ENCODE results near the gene TNFRSF21.

The TNFRSF21 gene

DNA sequence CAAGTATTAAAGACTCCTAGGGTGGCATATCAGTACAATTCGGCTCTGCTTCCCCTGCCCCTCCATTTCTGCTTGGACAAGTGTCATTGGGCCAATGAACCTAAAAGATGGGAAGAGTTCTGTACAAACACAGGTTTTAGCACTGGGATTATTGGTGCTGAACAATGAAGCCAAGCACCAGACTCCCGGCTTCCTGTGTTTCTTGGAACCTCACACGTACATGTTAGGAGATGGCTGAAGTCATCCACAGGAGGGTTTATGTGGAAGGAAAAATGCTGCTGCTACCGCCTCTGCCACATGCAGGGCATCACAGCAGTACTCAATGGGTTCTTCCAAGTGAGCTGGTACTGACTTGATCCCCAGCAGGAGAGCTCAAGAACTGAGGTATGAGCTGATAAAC is 49.7 kb downstream of the TNFRSF21 start:
- Histone ChIP-seq H3K9me3 (ENCODE audit: control insufficient read depth, insufficient read depth, low read length) (no peaks in the 10 kb centered on the region), H3K4me1 (ENCODE audit: insufficient read depth, low read length) (no peaks in the 10 kb centered on the region), H3K36me3 (ENCODE audit: insufficient read depth, low read length) (peaks cover 7% of the 10 kb centered on the region), H3K9ac (ENCODE audit: low read depth, low read length) (no peak overlapping the region)

DNA sequence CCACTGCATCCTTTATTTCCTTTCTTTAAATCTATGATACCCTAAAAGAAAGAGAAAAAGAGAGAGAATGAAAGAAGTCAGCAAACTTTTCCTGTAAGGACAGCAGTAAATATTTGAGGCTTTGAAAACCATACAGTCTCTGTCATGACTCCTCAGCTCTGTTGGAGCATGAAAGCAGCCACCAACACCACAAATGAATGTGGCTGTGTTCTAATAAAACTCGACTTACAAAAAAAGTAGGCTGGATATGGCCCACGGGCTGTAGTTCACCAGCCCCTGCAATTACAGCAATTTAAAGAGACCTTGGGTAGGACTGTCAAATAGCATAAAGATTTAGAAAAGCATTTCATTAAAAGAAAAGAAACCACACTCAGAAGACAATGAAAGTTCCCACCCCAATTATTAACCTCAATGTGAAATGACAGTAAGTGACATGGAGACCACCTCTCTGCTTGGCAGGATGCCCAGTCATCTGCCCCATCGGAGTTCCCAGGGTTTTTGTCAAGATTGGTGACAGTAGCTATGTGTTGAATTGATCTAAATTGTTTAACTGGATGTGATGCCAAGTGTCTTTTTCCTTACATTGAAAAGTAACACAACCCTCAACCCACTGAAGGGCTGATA is 50.9 kb downstream of the TNFRSF21 start:
- H3K9me3 ChIP-seq (ENCODE audit: control insufficient read depth, insufficient read depth, low read length): no peaks in the 10 kb centered on the region
- H3K9ac ChIP-seq (ENCODE audit: low read depth, low read length): no peak overlapping the region
- H3K4me1 ChIP-seq (ENCODE audit: insufficient read depth, low read length): no peaks in the 10 kb centered on the region
- H3K36me3 ChIP-seq (ENCODE audit: insufficient read depth, low read length): peaks cover 11% of the 10 kb centered on the region

DNA sequence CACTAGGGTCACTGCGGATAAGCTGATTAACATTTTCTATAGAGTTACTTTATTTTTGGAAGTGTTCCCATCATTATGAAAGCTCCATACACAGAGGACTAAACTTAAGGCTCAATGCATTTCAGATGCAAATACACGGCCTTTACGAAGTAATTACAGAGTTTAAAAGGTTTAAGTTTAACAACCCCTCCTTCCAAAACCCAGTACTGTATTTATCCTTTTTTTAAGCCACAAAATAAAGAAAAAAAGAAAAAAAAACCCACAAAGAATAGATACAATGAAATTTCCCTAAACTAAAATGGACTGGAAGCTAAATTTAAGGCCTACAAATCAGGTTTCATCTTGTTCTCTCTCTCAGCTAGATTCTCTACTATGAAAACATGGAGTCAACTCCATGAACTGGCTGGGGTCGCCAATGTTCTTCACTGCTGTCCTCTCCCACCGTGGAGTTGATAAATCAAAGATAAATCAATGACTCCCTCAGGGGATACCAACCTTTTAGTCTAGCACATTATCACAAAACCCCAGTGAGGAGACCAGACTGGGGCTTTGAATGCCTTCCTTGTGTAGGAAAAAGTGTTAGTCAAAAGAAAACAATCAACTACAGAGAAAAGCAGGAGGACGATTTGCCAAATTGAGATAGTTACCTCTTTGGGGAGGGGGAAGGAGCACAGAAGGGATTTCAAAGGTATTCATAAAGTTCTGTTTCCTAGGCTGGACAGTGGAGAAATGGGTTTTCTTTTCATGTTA is 52.5 kb downstream of the TNFRSF21 start:
- peaks cover 26% of the 10 kb centered on the region for H3K36me3 ChIP-seq (ENCODE audit: insufficient read depth, low read length)
- no peaks in the 10 kb centered on the region for H3K4me1 ChIP-seq (ENCODE audit: insufficient read depth, low read length)
- H3K9ac ChIP-seq (ENCODE audit: low read depth, low read length): no peak overlapping the region
- H3K9me3 ChIP-seq (ENCODE audit: control insufficient read depth, insufficient read depth, low read length): no peaks in the 10 kb centered on the region

- peaks cover 26% of the 10 kb centered on the region for H3K36me3 ChIP-seq (ENCODE audit: insufficient read depth, low read length)
- H3K4me1 ChIP-seq (ENCODE audit: insufficient read depth, low read length): no peaks in the 10 kb centered on the region
- H3K9ac ChIP-seq (ENCODE audit: low read depth, low read length): no peak overlapping the region
- no peaks in the 10 kb centered on the region for H3K9me3 ChIP-seq (ENCODE audit: control insufficient read depth, insufficient read depth, low read length)
Observed at GRCh38 chr6:47256361-47256760, 53.3 kb downstream of the TNFRSF21 start.

DNA sequence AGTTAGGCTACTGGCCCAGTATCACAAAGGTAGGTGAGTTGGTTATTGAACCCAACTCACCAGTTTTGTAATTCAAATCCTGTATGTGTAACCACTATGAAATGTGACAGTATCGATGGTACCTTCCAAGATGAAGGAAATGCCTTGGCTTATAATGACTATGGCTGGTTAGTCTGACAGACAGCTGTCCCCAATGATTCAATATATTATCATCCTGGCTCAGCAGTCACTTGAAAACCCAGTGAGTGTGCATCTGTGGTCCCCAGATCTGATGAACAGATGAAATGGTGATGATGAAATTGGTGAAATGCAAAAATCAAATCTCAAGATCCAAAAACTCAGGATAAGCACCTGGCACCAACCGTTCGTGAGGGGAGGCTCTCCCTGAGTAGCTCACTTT is 54.8 kb downstream of the TNFRSF21 start:
- H3K36me3 ChIP-seq (ENCODE audit: insufficient read depth, low read length): peaks cover 26% of the 10 kb centered on the region
- H3K4me1 ChIP-seq (ENCODE audit: insufficient read depth, low read length): no peaks in the 10 kb centered on the region

DNA sequence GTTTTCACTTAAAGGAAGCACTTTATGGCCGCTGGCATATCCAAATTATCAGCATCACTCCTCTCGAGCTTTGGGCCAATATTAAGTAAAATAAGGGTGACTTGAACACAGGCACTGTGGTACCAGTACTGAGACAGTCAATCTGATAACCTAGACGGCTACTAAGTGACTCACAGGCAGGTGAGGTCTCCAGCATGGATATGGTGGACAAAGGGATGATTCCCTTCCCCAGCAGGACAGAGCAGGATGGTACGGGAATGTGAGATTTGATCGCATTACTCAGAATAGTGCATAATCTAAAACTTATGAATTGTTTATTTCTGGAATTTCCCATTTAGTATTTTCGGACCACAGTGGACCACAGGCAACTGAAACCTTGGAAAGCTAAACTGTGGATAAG is 55.7 kb downstream of the TNFRSF21 start:
- H3K9ac ChIP-seq (ENCODE audit: low read depth, low read length): no peak overlapping the region
- H3K4me1 ChIP-seq (ENCODE audit: insufficient read depth, low read length): peaks cover 2% of the 10 kb centered on the region; the same call in 1 of the 2 replicates
- H3K36me3 ChIP-seq (ENCODE audit: insufficient read depth, low read length): peaks cover 23% of the 10 kb centered on the region
- H3K9me3 ChIP-seq (ENCODE audit: control insufficient read depth, insufficient read depth, low read length): no peaks in the 10 kb centered on the region

More for the DNA sequence above, 54.8 kb downstream of the TNFRSF21 start:
- Histone ChIP-seq H3K9ac (ENCODE audit: low read depth, low read length) (no peak overlapping the region), H3K9me3 (ENCODE audit: control insufficient read depth, insufficient read depth, low read length) (no peaks in the 10 kb centered on the region)

DNA sequence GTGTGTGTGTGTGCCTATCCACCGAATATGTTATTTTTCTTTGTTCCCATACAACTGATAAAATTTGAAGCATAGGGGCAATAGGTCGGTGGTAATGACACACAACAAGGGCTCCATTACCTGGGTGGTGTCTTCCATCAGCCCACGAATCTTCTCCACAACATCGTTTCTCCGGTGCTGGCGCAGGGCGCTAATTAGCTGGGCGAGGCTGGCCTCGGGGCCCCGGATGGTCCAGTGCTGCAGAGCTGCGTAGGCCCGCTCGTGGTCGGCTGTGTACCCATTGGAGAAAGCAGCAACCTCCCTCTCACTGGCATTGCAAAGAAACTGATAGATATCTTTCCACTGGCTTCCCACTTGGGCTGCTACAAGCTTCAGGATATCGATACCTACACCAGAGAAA is 56.6 kb downstream of the TNFRSF21 start:
- Histone ChIP-seq H3K36me3 (ENCODE audit: insufficient read depth, low read length) (peaks cover 19% of the 10 kb centered on the region), H3K9ac (ENCODE audit: low read depth, low read length) (no peak overlapping the region), H3K9me3 (ENCODE audit: control insufficient read depth, insufficient read depth, low read length) (no peaks in the 10 kb centered on the region), H3K4me1 (ENCODE audit: insufficient read depth, low read length) (peaks cover 9% of the 10 kb centered on the region; the same call in 1 of the 2 replicates)

- Histone ChIP-seq H3K9ac (ENCODE audit: low read depth, low read length) (no peak overlapping the region), H3K9me3 (ENCODE audit: control insufficient read depth, insufficient read depth, low read length) (no peaks in the 10 kb centered on the region), H3K4me1 (ENCODE audit: insufficient read depth, low read length) (peaks cover 13% of the 10 kb centered on the region; the same call in 1 of the 2 replicates), H3K36me3 (ENCODE audit: insufficient read depth, low read length) (peaks cover 19% of the 10 kb centered on the region)
Observed at GRCh38 chr6:47252633-47253032, 57.1 kb downstream of the TNFRSF21 start.

DNA sequence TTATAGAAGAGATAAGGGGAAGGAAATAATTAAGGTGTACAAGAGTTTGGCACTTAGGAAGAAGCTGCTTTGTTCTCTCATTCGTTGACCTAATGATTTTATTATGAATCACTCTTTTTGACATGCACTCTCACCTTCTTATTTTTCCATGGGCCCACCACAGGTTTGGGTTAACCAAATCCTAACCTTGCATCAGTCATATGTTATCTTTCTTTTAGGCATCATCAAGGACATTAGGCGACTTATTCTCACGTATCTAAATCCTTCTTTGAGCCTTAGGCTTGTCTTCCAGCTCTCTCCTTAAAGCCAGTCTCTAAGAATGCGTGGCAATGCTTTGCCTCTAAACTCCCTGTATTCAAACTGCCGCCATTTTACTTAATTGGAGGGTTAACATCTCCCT is 58.3 kb downstream of the TNFRSF21 start:
- Histone ChIP-seq H3K36me3 (ENCODE audit: insufficient read depth, low read length) (peaks cover 19% of the 10 kb centered on the region), H3K9me3 (ENCODE audit: control insufficient read depth, insufficient read depth, low read length) (no peaks in the 10 kb centered on the region), H3K4me1 (ENCODE audit: insufficient read depth, low read length) (peaks cover 20% of the 10 kb centered on the region; the same call in 1 of the 2 replicates), H3K9ac (ENCODE audit: low read depth, low read length) (no peak overlapping the region)

DNA sequence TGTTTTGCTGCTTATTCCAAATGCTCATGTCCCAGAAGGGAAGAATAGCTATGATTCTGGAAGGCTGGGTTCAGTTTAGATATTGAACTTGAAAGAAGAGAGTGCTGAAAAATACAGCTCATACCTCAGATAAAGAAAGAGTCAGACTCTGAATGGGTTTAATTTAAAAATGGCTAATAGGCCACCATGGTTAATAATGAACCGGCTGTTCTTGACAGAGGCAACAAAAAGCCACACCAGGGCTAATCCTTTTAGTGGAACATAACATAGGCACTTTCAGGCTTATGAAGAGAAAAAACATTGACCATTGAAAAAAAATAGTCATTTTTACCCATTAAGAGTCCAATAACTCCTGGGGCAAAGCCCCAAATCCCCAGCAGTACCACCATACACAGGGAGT is 59.4 kb downstream of the TNFRSF21 start:
- Histone ChIP-seq H3K36me3 (ENCODE audit: insufficient read depth, low read length) (peaks cover 19% of the 10 kb centered on the region), H3K4me1 (ENCODE audit: insufficient read depth, low read length) (peaks cover 26% of the 10 kb centered on the region; the same call in 1 of the 2 replicates), H3K9ac (ENCODE audit: low read depth, low read length) (no peak overlapping the region), H3K9me3 (ENCODE audit: control insufficient read depth, insufficient read depth, low read length) (no peaks in the 10 kb centered on the region)

GRCh38 chr6:47248446-47248845 is 61.3 kb downstream of the TNFRSF21 start:
- Histone ChIP-seq H3K36me3 (ENCODE audit: insufficient read depth, low read length) (peaks cover 11% of the 10 kb centered on the region), H3K9me3 (ENCODE audit: control insufficient read depth, insufficient read depth, low read length) (no peaks in the 10 kb centered on the region), H3K4me1 (ENCODE audit: insufficient read depth, low read length) (peaks cover 28% of the 10 kb centered on the region), H3K9ac (ENCODE audit: low read depth, low read length) (no peak overlapping the region)

- no peak overlapping the region for H3K9ac ChIP-seq (ENCODE audit: low read depth, low read length)
- peaks cover 39% of the 10 kb centered on the region for H3K4me1 ChIP-seq (ENCODE audit: insufficient read depth, low read length)
- no peaks in the 10 kb centered on the region for H3K9me3 ChIP-seq (ENCODE audit: control insufficient read depth, insufficient read depth, low read length)
- H3K36me3 ChIP-seq (ENCODE audit: insufficient read depth, low read length): no peaks in the 10 kb centered on the region; the same call in none of the 2 replicates
Observed at GRCh38 chr6:47247227-47247797, 62.4 kb downstream of the TNFRSF21 start.

DNA sequence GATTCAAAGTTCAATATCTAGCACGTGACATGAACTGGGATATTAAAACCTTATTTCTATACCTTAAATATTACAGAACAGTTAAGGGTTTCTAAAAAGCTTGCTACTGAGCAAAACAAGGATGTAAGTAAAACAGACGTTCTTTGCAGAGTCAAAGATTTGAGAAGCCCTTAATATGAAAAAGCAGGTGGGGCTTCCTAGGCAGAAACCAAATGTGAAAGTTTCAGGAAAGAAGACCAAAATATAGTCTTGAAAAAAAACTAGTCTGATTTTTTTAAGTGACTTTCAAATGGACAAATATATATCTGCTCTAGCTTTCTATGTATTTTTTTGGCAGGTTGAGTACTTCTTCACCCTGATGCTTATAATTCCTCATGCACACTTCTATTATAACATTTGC is 63.2 kb downstream of the TNFRSF21 start:
- H3K36me3 ChIP-seq (ENCODE audit: insufficient read depth, low read length): no peaks in the 10 kb centered on the region; the same call in none of the 2 replicates
- no peak overlapping the region for H3K9ac ChIP-seq (ENCODE audit: low read depth, low read length)
- H3K9me3 ChIP-seq (ENCODE audit: control insufficient read depth, insufficient read depth, low read length): no peaks in the 10 kb centered on the region
- peaks cover 47% of the 10 kb centered on the region for H3K4me1 ChIP-seq (ENCODE audit: insufficient read depth, low read length)

- no peaks in the 10 kb centered on the region for H3K9me3 ChIP-seq (ENCODE audit: control insufficient read depth, insufficient read depth, low read length)
- no peaks in the 10 kb centered on the region; the same call in 1 of the 2 replicates for H3K36me3 ChIP-seq (ENCODE audit: insufficient read depth, low read length)
- no peak overlapping the region for H3K9ac ChIP-seq (ENCODE audit: low read depth, low read length)
- peaks cover 47% of the 10 kb centered on the region for H3K4me1 ChIP-seq (ENCODE audit: insufficient read depth, low read length)
Observed at GRCh38 chr6:47245745-47246371, 63.8 kb downstream of the TNFRSF21 start.

Data from ES-I3 (cell line).